ACC112 (cell line): ENCODE measurements around the gene RIOX2.

Experiments
- H2AFZ ChIP-seq: fragments of 200-600 bp; sonication (generic); one replicate; pipeline ENCODE4 v1.6.0; 2017; ENCODE audit warnings: antibody characterized with exemption, low read length; ENCODE audit not compliant: unreplicated experiment
- H3K27ac ChIP-seq: fragments of 200-600 bp; sonication (generic); 2 replicates; pipeline ENCODE4 v1.5.1; 2014; ENCODE audit warnings: low read depth, mild to moderate bottlenecking, antibody characterized with exemption, low read length, moderate library complexity
- H3K27me3 ChIP-seq: fragments of 200-600 bp; sonication (generic); 2 replicates; pipeline ENCODE4 v1.6.1; 2014; ENCODE audit warnings: mild to moderate bottlenecking, antibody characterized with exemption, low read length, moderate library complexity, mixed read lengths; ENCODE audit not compliant: insufficient read depth
- H3K36me3 ChIP-seq: fragments of 200-600 bp; sonication (generic); 2 replicates; pipeline ENCODE4 v1.6.1; 2016; ENCODE audit warnings: mild to moderate bottlenecking, antibody characterized with exemption, low read length, moderate library complexity, mixed read lengths; ENCODE audit not compliant: insufficient read depth
- H3K4me1 ChIP-seq: fragments of 200-600 bp; sonication (generic); one replicate; pipeline ENCODE4 v1.6.1; 2016; ENCODE audit warnings: low read length, mixed read lengths; ENCODE audit not compliant: insufficient read depth, unreplicated experiment, control insufficient read depth
- H3K4me3 ChIP-seq: fragments of 200-600 bp; sonication (generic); 2 replicates; pipeline ENCODE4 v1.5.1; 2014; ENCODE audit warnings: mild to moderate bottlenecking, low read depth, low read length
- H3K79me2 ChIP-seq: fragments of 200-600 bp; sonication (generic); one replicate; pipeline ENCODE4 v1.6.0; 2016; ENCODE audit warnings: low read length; ENCODE audit not compliant: control insufficient read depth, unreplicated experiment, insufficient read depth

The RIOX2 gene

DNA sequence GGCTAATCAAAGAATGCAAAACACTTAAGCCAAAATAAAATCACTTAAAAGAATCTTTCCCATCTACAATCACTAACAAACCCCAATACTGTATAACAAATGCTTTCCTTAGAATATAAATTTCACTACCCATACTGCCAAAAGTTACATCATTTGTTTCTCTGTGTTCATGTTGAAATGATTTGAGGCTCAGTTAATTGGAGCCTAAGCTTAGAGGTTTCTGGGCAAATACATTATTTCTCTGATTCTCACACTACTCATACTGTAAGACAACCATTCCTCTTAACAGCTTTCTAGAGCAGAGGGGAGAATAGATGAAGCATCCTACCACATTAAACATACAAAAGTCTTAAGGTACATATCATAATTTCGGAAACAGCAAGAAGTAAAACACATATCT lies 2.1 kb downstream of the RIOX2 start:
- Histone ChIP-seq H3K27ac (no peak overlapping the region), H3K4me3 (peak overlapping the region; percentile 78), H3K27me3 (no peaks in the 10 kb centered on the region), H3K79me2 (peaks cover 52% of the 10 kb centered on the region), H2AFZ (no peak overlapping the region), H3K4me1 (peaks cover 19% of the 10 kb centered on the region), H3K36me3 (0 out of 2 replicates have a peak, but pooled peaks cover 3% of the 10 kb centered on the region)

DNA sequence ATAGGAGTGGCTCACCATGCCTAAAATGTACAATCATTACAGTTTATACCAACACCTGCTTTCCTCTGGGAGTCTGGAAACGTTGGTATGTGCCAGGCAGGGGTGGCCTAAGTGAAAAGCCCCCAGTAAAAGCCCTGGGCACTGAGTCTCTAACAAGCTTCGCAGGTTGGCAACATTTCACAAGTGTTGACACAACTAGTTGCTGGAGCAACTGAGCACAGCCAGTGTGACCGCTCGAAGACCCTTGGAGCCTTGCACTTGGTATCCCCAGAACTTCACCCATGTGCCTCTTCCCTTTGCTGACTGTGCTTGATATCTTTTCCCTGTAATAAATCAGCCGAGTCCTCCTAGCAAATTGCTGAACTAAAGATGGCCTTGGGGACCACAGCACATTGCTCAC lies 2.7 kb downstream of the RIOX2 start:
- H3K27ac ChIP-seq, result no peak overlapping the region
- 0 out of 2 replicates have a peak, but pooled peaks cover 3% of the 10 kb centered on the region for H3K36me3 ChIP-seq
- no peak overlapping the region for H3K4me3 ChIP-seq
- H2AFZ ChIP-seq, result no peak overlapping the region
- H3K27me3 ChIP-seq, result no peaks in the 10 kb centered on the region
- peaks cover 19% of the 10 kb centered on the region for H3K4me1 ChIP-seq
- H3K79me2 ChIP-seq, result peaks cover 55% of the 10 kb centered on the region

DNA sequence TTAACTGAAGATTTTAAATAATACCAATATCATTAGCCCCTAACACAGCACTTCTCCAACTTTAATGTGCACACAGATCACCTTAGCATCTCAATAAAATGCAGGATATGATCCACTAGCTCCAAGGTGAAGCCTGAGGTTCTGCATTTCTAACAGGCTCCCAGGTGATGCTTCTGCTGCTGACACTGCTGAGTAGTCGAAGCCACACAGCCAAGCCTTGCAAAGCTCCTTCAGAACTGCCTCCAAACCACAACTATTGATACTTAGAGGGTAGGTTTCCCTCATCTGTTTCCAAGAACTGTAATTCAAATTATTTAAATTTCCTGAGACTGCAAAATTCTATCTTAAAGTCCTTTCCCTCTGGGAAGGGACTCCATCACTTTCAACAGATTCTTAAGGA lies 3.9 kb downstream of the RIOX2 start:
- no peak overlapping the region for H2AFZ ChIP-seq
- no peaks in the 10 kb centered on the region for H3K27me3 ChIP-seq
- H3K36me3 ChIP-seq, result 0 out of 2 replicates have a peak, but pooled peaks cover 3% of the 10 kb centered on the region
- no peak overlapping the region for H3K4me3 ChIP-seq
- peaks cover 19% of the 10 kb centered on the region for H3K4me1 ChIP-seq
- peaks cover 56% of the 10 kb centered on the region for H3K79me2 ChIP-seq
- no peak overlapping the region for H3K27ac ChIP-seq

DNA sequence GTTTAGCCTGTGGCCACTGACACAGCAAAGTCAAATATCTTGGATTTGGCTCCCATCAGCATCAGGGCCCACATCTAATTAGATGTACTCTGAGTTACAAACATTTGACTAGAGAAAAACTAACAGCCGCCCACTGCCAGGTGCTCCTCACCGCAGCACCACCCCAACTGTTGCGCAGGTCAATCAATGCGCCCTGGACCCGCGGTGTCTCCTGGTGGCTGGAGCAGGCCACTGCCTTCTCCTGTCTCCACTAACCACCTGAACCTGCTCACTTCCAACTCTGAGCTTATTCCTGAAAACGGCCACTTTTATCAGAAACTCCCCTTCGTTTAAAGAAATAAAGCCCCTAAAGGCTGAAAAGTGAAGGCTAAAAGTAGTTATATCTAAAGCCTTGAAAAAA lies 4.3 kb downstream of the RIOX2 start:
- Histone ChIP-seq H3K79me2 (peaks cover 60% of the 10 kb centered on the region), H3K27ac (no peak overlapping the region), H3K4me1 (peaks cover 17% of the 10 kb centered on the region), H3K27me3 (no peaks in the 10 kb centered on the region), H3K4me3 (no peak overlapping the region), H3K36me3 (0 out of 2 replicates have a peak, but pooled peaks cover 3% of the 10 kb centered on the region), H2AFZ (no peak overlapping the region)

DNA sequence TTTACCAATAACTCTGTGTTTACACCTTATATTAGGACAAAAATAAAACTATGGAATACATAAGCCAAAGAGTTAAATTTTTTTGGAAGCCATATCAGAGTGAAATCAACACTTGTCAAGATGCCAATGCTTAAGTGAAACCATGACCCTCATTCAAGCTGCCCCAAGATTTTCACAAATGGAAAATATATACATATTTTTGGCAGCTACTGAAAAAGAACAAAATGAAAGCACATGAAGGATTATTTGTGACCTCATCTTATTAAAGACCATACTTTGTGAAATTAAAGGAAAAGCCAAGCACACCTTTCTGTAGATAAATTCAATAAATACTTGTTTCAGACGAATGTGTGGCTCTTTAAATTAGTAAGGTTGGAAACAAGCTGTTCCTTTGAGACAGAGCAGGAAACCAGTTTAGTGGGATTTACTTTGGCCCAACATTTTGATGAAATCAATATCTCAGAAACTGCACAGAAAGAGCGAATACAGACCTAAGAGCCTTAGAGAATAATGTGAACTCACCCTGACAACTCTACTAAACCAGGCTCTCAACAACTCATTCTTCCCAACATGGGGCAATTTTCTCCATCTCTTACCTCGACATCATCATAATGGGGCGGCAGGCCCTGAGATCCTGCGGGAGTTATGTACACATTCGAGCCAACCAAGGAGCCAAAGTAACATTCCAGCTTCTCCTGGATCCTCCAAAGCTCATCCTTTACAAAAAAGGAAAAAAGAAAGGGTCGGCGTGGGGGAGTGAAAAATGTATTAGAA lies 11.1 kb downstream of the RIOX2 start:
- no peaks in the 10 kb centered on the region for H3K27me3 ChIP-seq
- no peak overlapping the region for H2AFZ ChIP-seq
- peaks cover 19% of the 10 kb centered on the region; the same call in 1 of the 2 replicates for H3K36me3 ChIP-seq
- H3K4me3 ChIP-seq, result peak overlapping the region; percentile 40
- H3K4me1 ChIP-seq, result peaks cover 25% of the 10 kb centered on the region
- no peak overlapping the region for H3K27ac ChIP-seq
- H3K79me2 ChIP-seq, result peaks cover 32% of the 10 kb centered on the region

GRCh38 chr3:97960551-97960950 lies 11.7 kb downstream of the RIOX2 start:
- no peak overlapping the region for H3K27ac ChIP-seq
- H3K27me3 ChIP-seq, result no peaks in the 10 kb centered on the region
- peaks cover 25% of the 10 kb centered on the region for H3K4me1 ChIP-seq
- H3K79me2 ChIP-seq, result peaks cover 26% of the 10 kb centered on the region
- no peak overlapping the region for H2AFZ ChIP-seq
- H3K36me3 ChIP-seq, result peaks cover 16% of the 10 kb centered on the region; the same call in 1 of the 2 replicates
- no peak overlapping the region for H3K4me3 ChIP-seq

GRCh38 chr3:97959872-97960271 lies 12.4 kb downstream of the RIOX2 start:
- Histone ChIP-seq H3K79me2 (peaks cover 23% of the 10 kb centered on the region), H3K27ac (no peak overlapping the region), H3K4me3 (no peak overlapping the region), H3K4me1 (peaks cover 25% of the 10 kb centered on the region), H2AFZ (no peak overlapping the region), H3K27me3 (no peaks in the 10 kb centered on the region), H3K36me3 (peaks cover 16% of the 10 kb centered on the region; the same call in 1 of the 2 replicates)

- H3K36me3 ChIP-seq, result peaks cover 25% of the 10 kb centered on the region; the same call in 1 of the 2 replicates
These were observed 13.4 kb downstream of the RIOX2 start for GRCh38 chr3:97958796-97959195.

GRCh38 chr3:97958396-97958795 lies 13.8 kb downstream of the RIOX2 start:
- Histone ChIP-seq H3K79me2 (peaks cover 21% of the 10 kb centered on the region), H2AFZ (no peak overlapping the region), H3K36me3 (peaks cover 25% of the 10 kb centered on the region; the same call in 1 of the 2 replicates), H3K4me3 (no peak overlapping the region; the same call in 1 of the 2 replicates), H3K27ac (peak overlapping the region; percentile 58), H3K27me3 (no peaks in the 10 kb centered on the region), H3K4me1 (peaks cover 25% of the 10 kb centered on the region)

More at GRCh38 chr3:97958796-97959195, 13.4 kb downstream of the RIOX2 start:
- no peak overlapping the region; the same call in 1 of the 2 replicates for H3K4me3 ChIP-seq
- no peaks in the 10 kb centered on the region for H3K27me3 ChIP-seq
- peaks cover 21% of the 10 kb centered on the region for H3K79me2 ChIP-seq
- H3K4me1 ChIP-seq, result peaks cover 25% of the 10 kb centered on the region
- H3K27ac ChIP-seq, result peak overlapping the region; percentile 58; the same call in 1 of the 2 replicates
- H2AFZ ChIP-seq, result no peak overlapping the region

- Histone ChIP-seq H3K27ac (peak overlapping the region; percentile 58), H3K27me3 (no peaks in the 10 kb centered on the region), H2AFZ (no peak overlapping the region), H3K36me3 (peaks cover 25% of the 10 kb centered on the region; the same call in 1 of the 2 replicates), H3K4me3 (no peak overlapping the region), H3K79me2 (peaks cover 14% of the 10 kb centered on the region), H3K4me1 (peaks cover 31% of the 10 kb centered on the region)
These were observed 14.5 kb downstream of the RIOX2 start for GRCh38 chr3:97957617-97958311.
